HepG2 (cell line): ENCODE results near the gene ATG4D. TPM values are rescaled to one million over a fixed set of nuclear protein-coding genes. Genes with fewer than 3 reads are reported as not detected.
A peak's percentile ranks its signal among the peaks of the same experiment; 100 is the strongest.

Source experiments
- AKNA ChIP-seq: sonication (generic); formaldehyde crosslinking; IDR thresholded peaks from 2 replicates; pipeline ENCODE4 v1.4.0; 2020; ENCODE audit warnings: missing genetic modification reagents, borderline replicate concordance
- ARNT2 ChIP-seq: sonication (generic); formaldehyde crosslinking; IDR thresholded peaks from 2 replicates; pipeline ENCODE4 v1.8.0; 2022; ENCODE audit warnings: mild to moderate bottlenecking, low read depth, missing genetic modification reagents, moderate library complexity
- ATF6 ChIP-seq: sonication (generic); formaldehyde crosslinking; conservative IDR thresholded peaks from 2 replicates; pipeline ENCODE4 v1.4.0; 2020; ENCODE audit warnings: missing genetic modification reagents
- CEBPB ChIP-seq: IDR thresholded peaks from 2 replicates; pipeline ENCODE4 v1.6.1; 2011; ENCODE audit warnings: low read depth, low read length, improper control_type of control experiment, borderline replicate concordance
- NFIB ChIP-seq: sonication (generic); formaldehyde crosslinking; IDR thresholded peaks from 2 replicates; pipeline ENCODE4 v1.9.0; 2021; ENCODE audit warnings: missing genetic modification reagents, mild to moderate bottlenecking, borderline replicate concordance
- RARA ChIP-seq: IDR thresholded peaks from 2 replicates; pipeline ENCODE4 v1.6.1; 2016; ENCODE audit warnings: missing genetic modification reagents, missing compliant biosample characterization
- THAP7 ChIP-seq: sonication (generic); formaldehyde crosslinking; IDR thresholded peaks from 2 replicates; pipeline ENCODE4 v1.8.1; 2023; ENCODE audit warnings: mild to moderate bottlenecking, missing genetic modification reagents
- ZFP91 ChIP-seq: sonication (generic); formaldehyde crosslinking; IDR thresholded peaks from 2 replicates; pipeline ENCODE4 v1.9.0; 2022; ENCODE audit warnings: missing genetic modification reagents, mild to moderate bottlenecking, borderline replicate concordance
- ZNF687 ChIP-seq: sonication (generic); formaldehyde crosslinking; IDR thresholded peaks from 2 replicates; pipeline ENCODE4 v1.5.1; 2020; ENCODE audit warnings: mild to moderate bottlenecking, missing genetic modification reagents, moderate library complexity
- ZSCAN30 ChIP-seq: sonication (generic); formaldehyde crosslinking; IDR thresholded peaks from 2 replicates; pipeline ENCODE4 v1.5.0; 2020; ENCODE audit warnings: mild to moderate bottlenecking, missing genetic modification reagents
- polyA plus RNA-seq, 8 experiments: library from polyadenylated mRNA; depleted of rRNA in 3 of 8; stranded (reverse) in 7 of 8; unstranded in 1 of 8; fragments of >200 nt; fragmentation: Illumina TruSeq in 4 of 8; extraction: Trizol in 4 of 8; gene quantifications; 2 replicates each; pipeline versions ENCODE4 v1.2.1 to v1.2.3, GENCODE V29; 2011 to 2016; ENCODE audit warnings: low read depth in 4 of 8, missing spikeins in 1 of 8, mixed read lengths in 1 of 8; ENCODE audit not compliant: insufficient read depth in 1 of 8
- total RNA-seq, 5 experiments: library from RNA; depleted of rRNA; stranded (reverse); fragments of >200 nt; fragmentation: Illumina TruSeq; extraction: Trizol; gene quantifications; 2 replicates each; pipeline ENCODE4 v1.2.3, GENCODE V29; 2016; ENCODE audit warnings: low read depth in 1 of 5

ATG4D gene
- total and polyA plus RNA-seq, 2 of the 13 experiments (the other 11 are each of a cell fraction or from before 2014, with no cell fraction given), result 17.8 to 19.0 TPM

- no peak for TF ChIP-seq NFIB (CRISPR knock-in tag)
- TF ChIP-seq CEBPB, result no peak
- TF ChIP-seq ATF6 (CRISPR knock-in tag), result no peak
- TF ChIP-seq ZFP91 (CRISPR knock-in tag), result peak; percentile 34; the same call in 1 of the 2 replicates
- no peak for TF ChIP-seq ZSCAN30
- TF ChIP-seq RARA (CRISPR knock-in tag), result no peak
- 0 out of 2 replicates have a peak, but pooled peaks have one; percentile 63 for TF ChIP-seq THAP7 (CRISPR knock-in tag)
- peak; percentile 77 for TF ChIP-seq ZNF687 (CRISPR knock-in tag)
- no peak for TF ChIP-seq AKNA (CRISPR knock-in tag)
- TF ChIP-seq ARNT2, result 0 out of 2 replicates have a peak, but pooled peaks have one; percentile 29
Observed at GRCh38 chr19:10580979-10581631, 37.4 kb downstream of the ATG4D start (continued).
